T-helper 1 cell treated with Interleukin-12 subunit alpha and Interleukin-12 subunit beta and Interleukin-4 antibody, amounts not matched to agents 30 μg/mL and 1 μg/mL, for 36 hours (primary cell): ENCODE data around the gene KCNN2.

Experiments used
- H3K27ac Mint-ChIP-seq: one replicate; pipeline ENCODE4 v1.8.0; 2021; ENCODE audit warnings: mild to moderate bottlenecking, mixed read lengths
- H3K27me3 Mint-ChIP-seq: one replicate; pipeline ENCODE4 v1.8.0; 2021; ENCODE audit warnings: low read depth, mixed read lengths
- H3K36me3 Mint-ChIP-seq: one replicate; pipeline ENCODE4 v1.8.0; 2021; ENCODE audit warnings: low read depth, mixed read lengths
- H3K4me1 Mint-ChIP-seq: one replicate; pipeline ENCODE4 v1.8.0; 2021; ENCODE audit warnings: low read depth, mixed read lengths
- H3K4me3 Mint-ChIP-seq: one replicate; pipeline ENCODE4 v1.8.0; 2021; ENCODE audit warnings: mild to moderate bottlenecking, moderate library complexity, mixed read lengths
- H3K9me3 Mint-ChIP-seq: one replicate; pipeline ENCODE4 v1.8.0; 2021; ENCODE audit warnings: mixed read lengths

The KCNN2 gene

DNA sequence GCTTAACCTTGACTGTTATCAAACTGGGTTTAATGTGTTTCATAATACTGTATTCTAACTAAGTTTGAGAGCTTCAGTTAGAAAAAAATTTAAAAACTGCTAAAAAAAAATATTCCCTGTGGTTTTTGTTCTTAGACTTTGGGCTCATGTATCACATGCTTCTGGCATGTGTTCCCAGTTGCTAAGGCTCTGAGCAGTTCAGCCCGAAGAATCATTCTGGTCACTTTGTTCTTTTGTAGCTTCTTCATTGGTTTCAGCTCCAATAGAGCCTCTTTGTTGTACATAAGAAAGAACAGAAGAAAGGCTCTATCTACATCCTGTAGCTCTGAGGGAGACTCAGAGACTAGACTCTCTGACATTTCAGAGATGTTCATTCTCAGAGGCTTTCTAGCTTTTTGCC lies 25.6 kb downstream of the KCNN2 start:
- Mint-ChIP-seq H3K4me3 (no peak overlapping the region), H3K36me3 (no peaks in the 10 kb centered on the region), H3K4me1 (no peaks in the 10 kb centered on the region), H3K27me3 (no peaks in the 10 kb centered on the region), H3K9me3 (no peaks in the 10 kb centered on the region), H3K27ac (no peak overlapping the region)

DNA sequence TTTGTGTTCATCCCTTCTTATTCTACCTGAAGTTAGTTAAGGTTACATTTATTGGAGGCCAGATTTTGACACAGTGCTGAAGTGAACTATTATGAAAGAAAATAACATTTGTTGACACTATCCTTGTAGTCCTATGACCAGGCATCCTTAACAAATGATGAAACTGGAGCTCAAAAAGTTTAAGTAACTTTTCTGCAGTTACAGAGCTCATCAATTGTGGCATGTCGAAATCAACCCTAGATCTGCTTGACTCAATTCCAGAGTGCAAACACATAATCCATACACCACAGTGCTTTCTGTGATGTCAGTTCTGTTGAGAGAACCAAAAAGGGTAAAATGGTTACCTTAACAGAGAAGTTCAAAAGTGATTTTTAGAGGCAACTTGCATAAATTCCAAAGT lies 28.6 kb downstream of the KCNN2 start:
- H3K27me3 Mint-ChIP-seq = no peaks in the 10 kb centered on the region
- no peaks in the 10 kb centered on the region for H3K36me3 Mint-ChIP-seq
- no peaks in the 10 kb centered on the region for H3K9me3 Mint-ChIP-seq
- no peaks in the 10 kb centered on the region for H3K4me1 Mint-ChIP-seq
- H3K27ac Mint-ChIP-seq = no peak overlapping the region
- H3K4me3 Mint-ChIP-seq = no peak overlapping the region

DNA sequence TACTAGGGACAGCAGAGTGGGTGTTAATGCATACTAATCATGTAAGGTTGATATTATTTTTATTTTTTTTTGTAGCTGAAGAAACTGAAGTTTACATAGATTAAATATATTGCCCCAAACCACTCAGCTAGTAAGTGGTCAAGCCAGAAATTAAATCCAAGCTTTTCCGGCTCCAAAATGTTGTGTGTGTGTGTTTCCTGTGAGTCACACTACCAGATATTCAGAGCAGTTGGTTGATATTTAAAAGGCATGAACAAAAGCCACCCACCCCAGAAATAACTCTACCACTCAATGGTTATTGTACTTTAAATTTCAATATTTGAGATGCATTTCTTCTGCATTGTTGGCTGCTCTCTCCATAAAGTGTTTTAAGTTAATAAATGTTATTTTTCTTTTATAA lies 29.5 kb downstream of the KCNN2 start:
- Mint-ChIP-seq H3K4me3 (no peak overlapping the region), H3K4me1 (no peaks in the 10 kb centered on the region), H3K27me3 (no peaks in the 10 kb centered on the region), H3K36me3 (no peaks in the 10 kb centered on the region), H3K27ac (no peak overlapping the region), H3K9me3 (no peaks in the 10 kb centered on the region)

DNA sequence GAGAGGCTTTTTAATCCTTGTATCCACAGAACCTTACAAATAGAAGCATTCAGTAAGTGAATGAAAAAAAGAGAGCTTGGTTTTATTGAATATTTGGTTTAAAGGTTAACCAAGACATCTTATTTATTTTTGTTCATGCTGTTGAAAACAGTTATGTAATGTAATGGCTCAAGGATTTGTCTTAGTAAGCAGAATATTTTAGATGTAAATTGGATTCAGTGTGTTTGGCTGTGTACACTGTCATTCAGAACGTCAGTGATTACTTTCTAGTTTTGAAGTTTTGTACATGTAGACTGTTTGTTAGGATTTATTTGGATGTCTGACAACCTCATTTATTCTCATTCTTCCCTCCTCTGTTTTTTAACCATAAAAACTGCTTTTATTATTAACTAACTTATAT lies 31.3 kb downstream of the KCNN2 start:
- Mint-ChIP-seq H3K4me3 (no peak overlapping the region), H3K27ac (no peak overlapping the region), H3K27me3 (no peaks in the 10 kb centered on the region), H3K36me3 (no peaks in the 10 kb centered on the region), H3K9me3 (no peaks in the 10 kb centered on the region), H3K4me1 (no peaks in the 10 kb centered on the region)

DNA sequence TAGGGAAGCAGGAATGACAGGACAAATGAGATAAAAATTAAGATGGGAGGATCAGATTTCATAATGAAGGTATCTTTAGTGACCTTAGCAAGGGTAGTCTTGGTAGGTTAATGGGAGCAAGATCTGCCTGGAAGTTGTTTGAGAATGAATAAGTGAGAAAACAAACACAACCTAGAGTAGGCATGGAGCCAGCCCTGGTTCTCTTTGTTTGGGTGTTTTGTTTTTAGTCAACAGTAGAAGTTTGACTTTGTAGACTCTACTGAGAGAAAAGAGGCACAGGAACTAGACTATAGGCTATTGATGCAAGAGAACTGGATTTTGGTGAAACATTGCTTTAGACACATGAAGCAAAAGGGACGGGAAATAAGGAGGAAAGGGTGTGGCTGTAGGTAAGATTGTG lies 40.3 kb downstream of the KCNN2 start:
- H3K36me3 Mint-ChIP-seq = no peaks in the 10 kb centered on the region
- no peak overlapping the region for H3K4me3 Mint-ChIP-seq
- no peak overlapping the region for H3K27ac Mint-ChIP-seq

DNA sequence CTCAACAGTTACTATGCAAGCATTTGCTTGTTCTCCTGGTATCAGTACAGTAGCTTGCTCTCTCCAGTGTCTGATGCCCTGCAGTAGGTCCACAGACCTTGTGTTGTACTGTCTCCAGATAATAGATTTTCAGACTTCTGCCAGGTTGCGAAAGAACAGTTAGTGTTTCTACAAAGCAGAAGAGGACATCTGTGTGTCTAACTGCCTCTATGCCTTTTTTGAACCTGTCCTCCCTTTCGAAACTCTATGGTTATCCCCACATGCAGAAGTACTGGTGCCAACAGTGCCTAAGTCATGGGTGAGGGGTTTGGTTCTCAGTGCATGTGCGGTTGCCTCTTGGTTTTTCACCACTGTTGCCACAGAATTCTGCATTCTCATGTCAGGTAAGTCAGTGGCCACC lies 45.9 kb downstream of the KCNN2 start:
- H3K27me3 Mint-ChIP-seq = no peaks in the 10 kb centered on the region
- H3K4me1 Mint-ChIP-seq = no peaks in the 10 kb centered on the region
- H3K4me3 Mint-ChIP-seq = no peak overlapping the region
- H3K9me3 Mint-ChIP-seq = no peaks in the 10 kb centered on the region
- no peaks in the 10 kb centered on the region for H3K36me3 Mint-ChIP-seq
- no peak overlapping the region for H3K27ac Mint-ChIP-seq

More for the DNA sequence above, 40.3 kb downstream of the KCNN2 start:
- no peaks in the 10 kb centered on the region for H3K9me3 Mint-ChIP-seq
- H3K4me1 Mint-ChIP-seq = no peaks in the 10 kb centered on the region
- H3K27me3 Mint-ChIP-seq = no peaks in the 10 kb centered on the region

DNA sequence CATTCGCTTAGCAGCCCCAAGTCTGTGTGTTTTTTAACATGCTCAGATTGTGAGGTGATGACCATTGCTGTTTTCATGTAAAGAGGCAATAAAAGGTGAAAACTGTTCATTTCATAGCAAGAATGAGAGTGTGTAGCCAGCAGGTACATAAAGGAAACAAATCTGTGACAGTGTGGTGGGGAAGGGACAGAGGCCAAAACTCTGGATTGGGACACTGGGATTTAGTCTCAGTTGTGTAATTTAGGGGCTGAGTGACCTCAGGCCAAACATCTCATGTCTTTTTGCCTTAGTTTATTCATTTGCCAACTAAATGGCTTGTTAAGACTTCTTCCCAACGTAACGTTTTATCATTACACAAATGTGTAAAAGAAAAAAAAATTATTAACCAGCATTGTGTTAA lies 47.0 kb downstream of the KCNN2 start:
- no peaks in the 10 kb centered on the region for H3K36me3 Mint-ChIP-seq
- H3K4me1 Mint-ChIP-seq = no peaks in the 10 kb centered on the region
- no peaks in the 10 kb centered on the region for H3K27me3 Mint-ChIP-seq

DNA sequence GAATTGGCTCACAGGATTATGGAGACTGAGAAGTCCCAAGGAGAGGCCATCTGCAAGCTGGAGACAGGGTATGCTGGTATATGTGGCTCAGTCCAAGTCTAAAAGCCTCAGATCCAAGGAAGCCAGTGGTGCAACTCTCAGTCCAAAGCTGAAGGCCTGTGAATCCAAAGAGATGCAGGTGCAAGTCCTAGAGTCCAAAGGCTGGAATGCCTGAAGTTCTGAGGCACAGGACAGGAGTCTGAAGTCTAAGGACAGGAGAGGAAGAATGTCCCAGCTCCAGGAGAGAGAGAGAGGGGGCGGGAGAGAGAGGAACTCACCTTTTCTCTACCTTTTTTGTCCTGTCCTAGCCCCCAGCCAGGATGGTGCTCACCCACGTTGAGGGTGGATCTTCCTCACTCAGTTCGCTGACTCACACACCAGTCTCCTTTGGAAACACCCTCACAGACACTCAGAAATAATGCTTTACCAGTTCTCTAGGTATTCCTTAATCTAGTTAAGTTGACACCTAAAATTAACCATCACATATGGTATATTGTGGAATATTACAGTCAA lies 49.6 kb downstream of the KCNN2 start:
- no peaks in the 10 kb centered on the region for H3K36me3 Mint-ChIP-seq
- H3K27me3 Mint-ChIP-seq = no peaks in the 10 kb centered on the region
- no peaks in the 10 kb centered on the region for H3K4me1 Mint-ChIP-seq
- H3K27ac Mint-ChIP-seq = no peak overlapping the region
- H3K9me3 Mint-ChIP-seq = no peaks in the 10 kb centered on the region
- H3K4me3 Mint-ChIP-seq = no peak overlapping the region

More for the DNA sequence above, 47.0 kb downstream of the KCNN2 start:
- H3K9me3 Mint-ChIP-seq = no peaks in the 10 kb centered on the region
- no peak overlapping the region for H3K27ac Mint-ChIP-seq
- no peak overlapping the region for H3K4me3 Mint-ChIP-seq

DNA sequence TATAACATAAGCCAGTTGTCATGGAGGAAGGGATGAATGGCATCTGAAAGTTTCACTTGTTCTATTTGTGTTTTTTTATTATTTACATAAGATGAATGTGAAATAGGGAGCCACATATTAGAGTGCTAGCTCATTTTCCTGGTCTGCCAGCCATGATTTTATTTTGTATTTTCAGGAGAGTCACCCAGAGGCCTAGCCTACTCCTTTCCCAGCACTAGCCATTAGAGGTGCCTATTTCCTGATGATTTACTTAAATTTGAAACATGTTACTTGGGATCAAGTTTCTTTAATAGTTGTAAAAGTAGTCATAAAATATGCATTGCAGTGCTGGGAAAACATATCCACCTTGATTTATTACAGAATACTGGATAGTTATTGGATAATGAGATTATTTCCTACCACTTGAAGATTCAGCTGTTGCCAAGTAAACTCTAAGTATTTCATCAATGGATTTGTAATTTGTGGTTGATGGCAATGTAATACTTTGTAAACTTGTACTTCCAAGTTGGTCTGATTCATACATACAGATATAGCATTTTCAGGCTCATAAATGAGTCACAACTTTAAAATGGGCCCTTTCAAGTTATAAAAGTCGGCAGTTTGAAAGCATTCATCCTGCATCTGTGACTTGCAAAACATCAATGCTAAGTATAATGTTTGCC lies 50.8 kb downstream of the KCNN2 start:
- no peaks in the 10 kb centered on the region for H3K4me1 Mint-ChIP-seq
- no peak overlapping the region for H3K4me3 Mint-ChIP-seq
- H3K27ac Mint-ChIP-seq = no peak overlapping the region
- H3K9me3 Mint-ChIP-seq = no peaks in the 10 kb centered on the region
- no peaks in the 10 kb centered on the region for H3K27me3 Mint-ChIP-seq
- no peaks in the 10 kb centered on the region for H3K36me3 Mint-ChIP-seq

DNA sequence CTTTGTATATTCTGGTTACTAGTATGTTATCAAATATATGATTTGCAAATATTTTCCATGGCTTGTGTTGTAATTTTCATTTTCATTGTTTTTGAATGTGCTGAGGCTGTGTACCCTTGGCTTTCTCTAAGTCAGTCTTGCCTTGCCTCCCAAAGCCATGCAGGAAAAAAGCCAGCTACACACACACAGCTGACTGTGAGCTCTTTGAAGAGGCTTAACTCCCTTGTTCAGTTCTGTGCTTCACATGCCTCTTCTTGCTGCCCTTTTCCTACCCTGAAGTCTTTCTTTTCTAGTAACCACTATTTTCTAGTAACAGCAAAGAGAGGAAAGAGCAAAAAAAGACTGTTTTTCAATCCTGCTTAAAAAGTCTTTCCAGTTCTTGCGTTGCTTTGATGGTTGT lies 53.9 kb downstream of the KCNN2 start:
- no peaks in the 10 kb centered on the region for H3K36me3 Mint-ChIP-seq
- no peak overlapping the region for H3K4me3 Mint-ChIP-seq
- no peaks in the 10 kb centered on the region for H3K9me3 Mint-ChIP-seq
- no peaks in the 10 kb centered on the region for H3K27me3 Mint-ChIP-seq
- H3K27ac Mint-ChIP-seq = no peak overlapping the region
- no peaks in the 10 kb centered on the region for H3K4me1 Mint-ChIP-seq

DNA sequence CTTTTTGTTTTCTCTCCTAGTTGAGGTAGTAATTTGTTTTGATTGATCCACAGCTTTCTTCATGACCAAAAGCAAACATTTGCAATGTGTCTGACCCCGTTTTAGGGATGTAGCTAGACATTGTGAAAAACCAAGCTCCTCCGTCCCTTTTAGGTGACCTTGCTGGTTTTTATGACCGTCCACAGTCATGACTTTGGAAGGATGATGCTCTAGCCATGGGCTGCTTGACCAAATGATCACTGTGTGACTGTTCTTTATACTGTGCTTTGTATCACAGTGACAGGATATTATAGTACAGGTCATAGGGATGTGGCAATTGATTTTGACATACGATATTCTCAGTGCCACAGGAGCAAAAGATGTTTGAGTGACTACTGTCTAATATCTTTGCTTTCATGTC lies 54.4 kb downstream of the KCNN2 start:
- Mint-ChIP-seq H3K36me3 (no peaks in the 10 kb centered on the region), H3K9me3 (no peaks in the 10 kb centered on the region), H3K4me3 (no peak overlapping the region), H3K4me1 (no peaks in the 10 kb centered on the region), H3K27me3 (no peaks in the 10 kb centered on the region), H3K27ac (no peak overlapping the region)

DNA sequence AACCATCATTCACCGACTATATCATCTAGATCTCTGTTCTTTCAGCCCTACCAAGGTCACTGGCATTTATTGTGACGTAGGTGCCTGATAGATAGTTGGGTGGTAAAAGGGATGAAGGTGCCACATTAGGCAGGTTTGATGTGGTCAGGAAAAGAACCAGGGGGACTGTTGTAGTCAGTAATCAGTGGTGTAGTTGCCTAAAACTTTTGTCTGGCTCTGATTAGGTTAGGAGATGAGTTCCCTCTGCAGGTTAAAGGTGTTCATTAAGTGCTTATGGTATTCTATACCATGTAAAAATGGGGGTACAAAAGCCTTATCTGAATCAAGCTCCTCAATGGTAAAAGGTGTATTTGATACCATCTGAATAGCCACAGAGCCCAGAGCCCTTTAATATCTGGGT lies 55.6 kb downstream of the KCNN2 start:
- no peaks in the 10 kb centered on the region for H3K4me1 Mint-ChIP-seq
- H3K27me3 Mint-ChIP-seq = no peaks in the 10 kb centered on the region
- no peak overlapping the region for H3K27ac Mint-ChIP-seq
- H3K9me3 Mint-ChIP-seq = no peaks in the 10 kb centered on the region
- H3K36me3 Mint-ChIP-seq = no peaks in the 10 kb centered on the region
- H3K4me3 Mint-ChIP-seq = no peak overlapping the region

DNA sequence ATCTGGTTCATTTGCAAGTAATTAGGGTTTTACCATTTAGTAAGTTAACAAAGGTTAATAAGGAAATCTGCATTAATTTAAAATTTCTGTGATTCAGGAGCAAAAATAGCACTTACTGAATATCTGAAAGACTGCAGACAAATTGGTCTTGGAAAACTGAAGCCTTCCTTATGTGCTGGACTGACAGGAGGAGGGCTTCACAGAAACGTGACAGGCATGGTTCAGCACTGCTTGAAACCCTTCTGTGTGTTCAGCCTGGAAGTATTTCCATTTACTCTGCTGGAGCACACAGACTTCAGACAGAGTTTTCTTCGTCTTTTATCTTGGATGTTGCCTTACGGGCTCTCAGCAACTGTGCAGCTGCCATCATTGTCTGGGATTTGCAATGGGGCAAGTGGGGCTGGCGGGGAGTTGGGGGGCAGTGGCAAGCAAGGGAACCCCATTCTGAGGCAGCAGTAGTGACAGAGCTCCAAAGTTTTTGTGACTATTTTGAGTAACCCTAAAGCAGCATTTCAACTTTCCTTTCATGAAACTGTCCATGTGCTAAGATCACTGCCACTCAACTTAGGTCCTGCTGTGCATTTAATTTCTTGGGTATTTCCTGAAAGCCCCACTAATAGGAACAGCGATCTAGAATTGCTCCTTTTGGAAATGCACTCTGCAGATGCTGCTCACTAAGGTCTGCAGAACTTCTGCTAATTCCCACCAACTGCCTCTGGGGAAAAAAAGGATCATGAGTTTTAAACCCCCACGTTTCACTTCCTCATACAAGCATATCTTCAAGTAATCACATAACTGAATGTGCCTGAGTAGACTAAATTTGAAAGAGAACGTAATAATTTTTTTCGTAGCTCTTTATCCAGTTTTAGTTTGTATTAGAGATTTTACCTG lies 56.6 kb downstream of the KCNN2 start:
- H3K9me3 Mint-ChIP-seq = no peaks in the 10 kb centered on the region
- no peak overlapping the region for H3K27ac Mint-ChIP-seq
- H3K4me1 Mint-ChIP-seq = no peaks in the 10 kb centered on the region
- H3K27me3 Mint-ChIP-seq = no peaks in the 10 kb centered on the region
- no peaks in the 10 kb centered on the region for H3K36me3 Mint-ChIP-seq
- no peak overlapping the region for H3K4me3 Mint-ChIP-seq

DNA sequence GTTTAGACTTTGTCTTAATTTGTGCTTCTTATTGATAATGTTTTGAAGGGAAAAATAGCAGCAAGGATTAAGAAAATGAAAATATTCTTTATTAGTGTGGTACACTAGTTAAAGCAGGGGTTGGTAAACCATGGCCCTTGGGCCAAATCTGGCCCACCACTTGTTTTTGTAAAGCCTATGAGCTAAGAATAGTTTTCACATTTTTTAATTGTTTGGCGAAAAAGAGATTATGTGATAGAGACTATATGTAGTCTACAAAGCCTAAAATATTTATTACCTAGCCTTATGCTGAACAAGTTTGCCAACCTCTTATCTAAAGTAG lies 57.2 kb downstream of the KCNN2 start:
- Mint-ChIP-seq H3K4me3 (no peak overlapping the region), H3K27me3 (no peaks in the 10 kb centered on the region), H3K9me3 (no peaks in the 10 kb centered on the region), H3K4me1 (no peaks in the 10 kb centered on the region), H3K27ac (no peak overlapping the region), H3K36me3 (no peaks in the 10 kb centered on the region)

DNA sequence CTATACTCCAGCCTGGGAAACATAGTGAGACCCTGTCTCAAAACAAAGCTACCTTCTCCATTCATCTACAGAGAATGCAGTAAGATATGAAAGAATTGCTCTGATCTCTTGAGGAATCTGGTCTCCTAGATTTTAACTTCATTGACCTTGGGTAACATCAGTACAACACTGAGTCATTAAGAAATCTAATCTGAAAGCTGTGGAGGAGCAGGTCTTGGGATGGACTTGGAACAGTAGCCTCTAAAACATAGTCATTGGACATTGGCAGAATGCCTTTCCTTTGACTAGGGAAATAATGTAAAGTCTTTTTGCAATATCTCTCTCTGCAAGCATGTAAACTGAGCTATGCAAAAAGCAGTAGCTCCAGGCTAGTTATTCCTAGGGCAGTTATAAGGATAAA lies 58.1 kb downstream of the KCNN2 start:
- no peak overlapping the region for H3K4me3 Mint-ChIP-seq
- H3K27ac Mint-ChIP-seq = no peak overlapping the region
- H3K27me3 Mint-ChIP-seq = no peaks in the 10 kb centered on the region
- H3K4me1 Mint-ChIP-seq = no peaks in the 10 kb centered on the region
- no peaks in the 10 kb centered on the region for H3K9me3 Mint-ChIP-seq
- H3K36me3 Mint-ChIP-seq = no peaks in the 10 kb centered on the region
